ENCODE results near the gene TAB2.

DNA sequence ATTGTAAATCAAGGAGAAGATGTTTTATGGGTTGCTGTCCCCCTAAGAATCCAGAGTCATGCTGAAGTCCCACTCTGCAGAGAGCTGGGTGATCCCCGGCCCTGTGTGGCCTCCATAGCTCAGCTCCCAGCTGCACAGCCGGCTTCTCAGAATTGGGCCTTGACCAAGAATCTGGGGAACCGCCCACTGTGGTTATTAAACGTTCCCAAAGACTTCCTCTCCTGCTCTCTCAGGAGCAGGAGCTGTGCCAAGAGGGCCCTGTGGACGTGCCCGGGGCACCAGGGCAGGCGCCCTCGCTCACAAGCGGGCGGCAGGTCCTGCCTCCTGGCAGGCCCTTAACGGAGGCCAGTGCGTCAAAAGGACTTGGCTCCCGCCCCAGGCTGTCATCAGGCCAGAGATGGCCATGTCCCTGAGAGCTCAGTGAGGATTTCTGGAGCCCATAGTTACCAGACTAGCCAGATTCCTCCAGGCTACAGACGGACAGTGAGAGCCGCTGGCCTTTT is 136.9 kb downstream of the TAB2 start:
- TF ChIP-seq, protein P1, sequence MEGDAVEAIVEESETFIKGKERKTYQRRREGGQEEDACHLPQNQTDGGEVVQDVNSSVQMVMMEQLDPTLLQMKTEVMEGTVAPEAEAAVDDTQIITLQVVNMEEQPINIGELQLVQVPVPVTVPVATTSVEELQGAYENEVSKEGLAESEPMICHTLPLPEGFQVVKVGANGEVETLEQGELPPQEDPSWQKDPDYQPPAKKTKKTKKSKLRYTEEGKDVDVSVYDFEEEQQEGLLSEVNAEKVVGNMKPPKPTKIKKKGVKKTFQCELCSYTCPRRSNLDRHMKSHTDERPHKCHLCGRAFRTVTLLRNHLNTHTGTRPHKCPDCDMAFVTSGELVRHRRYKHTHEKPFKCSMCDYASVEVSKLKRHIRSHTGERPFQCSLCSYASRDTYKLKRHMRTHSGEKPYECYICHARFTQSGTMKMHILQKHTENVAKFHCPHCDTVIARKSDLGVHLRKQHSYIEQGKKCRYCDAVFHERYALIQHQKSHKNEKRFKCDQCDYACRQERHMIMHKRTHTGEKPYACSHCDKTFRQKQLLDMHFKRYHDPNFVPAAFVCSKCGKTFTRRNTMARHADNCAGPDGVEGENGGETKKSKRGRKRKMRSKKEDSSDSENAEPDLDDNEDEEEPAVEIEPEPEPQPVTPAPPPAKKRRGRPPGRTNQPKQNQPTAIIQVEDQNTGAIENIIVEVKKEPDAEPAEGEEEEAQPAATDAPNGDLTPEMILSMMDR (IDR thresholded peaks at IDR 0.05) = no peak
- peak in 1 of 4 donors; percentile 17 for TF ChIP-seq POLR2A (IDR thresholded peaks at IDR 0.05)
- peak in 1 of 4 donors; percentile 65 for TF ChIP-seq EP300 (IDR thresholded peaks at IDR 0.05)
